PFSK-1 (cell line): Measurements from ENCODE around the gene HMCN2.

Experiments
- POLR2AphosphoS5 ChIP-seq: IDR thresholded peaks from 2 replicates; pipeline ENCODE4 v1.6.1; 2012; ENCODE audit warnings: low read depth, mild to moderate bottlenecking, control low read depth, low read length, moderate library complexity
- TAF1 ChIP-seq: IDR thresholded peaks from 2 replicates; pipeline ENCODE4 v1.6.1; 2012; ENCODE audit warnings: low read length, control low read depth, borderline replicate concordance; ENCODE audit not compliant: insufficient read depth
- TF ChIP-seq, protein P1 (sequence below), 2 experiments: IDR thresholded peaks; 2 replicates each; pipeline versions ENCODE4 v1.6.1 to v1.8.0; 2011 to 2012; ENCODE audit warnings: low read depth in 2 of 2, low read length in 2 of 2, control low read depth in 1 of 2, inconsistent platforms in 1 of 2, mild to moderate bottlenecking in 1 of 2, moderate library complexity in 1 of 2; ENCODE audit not compliant: insufficient read depth in 1 of 2

DNA sequence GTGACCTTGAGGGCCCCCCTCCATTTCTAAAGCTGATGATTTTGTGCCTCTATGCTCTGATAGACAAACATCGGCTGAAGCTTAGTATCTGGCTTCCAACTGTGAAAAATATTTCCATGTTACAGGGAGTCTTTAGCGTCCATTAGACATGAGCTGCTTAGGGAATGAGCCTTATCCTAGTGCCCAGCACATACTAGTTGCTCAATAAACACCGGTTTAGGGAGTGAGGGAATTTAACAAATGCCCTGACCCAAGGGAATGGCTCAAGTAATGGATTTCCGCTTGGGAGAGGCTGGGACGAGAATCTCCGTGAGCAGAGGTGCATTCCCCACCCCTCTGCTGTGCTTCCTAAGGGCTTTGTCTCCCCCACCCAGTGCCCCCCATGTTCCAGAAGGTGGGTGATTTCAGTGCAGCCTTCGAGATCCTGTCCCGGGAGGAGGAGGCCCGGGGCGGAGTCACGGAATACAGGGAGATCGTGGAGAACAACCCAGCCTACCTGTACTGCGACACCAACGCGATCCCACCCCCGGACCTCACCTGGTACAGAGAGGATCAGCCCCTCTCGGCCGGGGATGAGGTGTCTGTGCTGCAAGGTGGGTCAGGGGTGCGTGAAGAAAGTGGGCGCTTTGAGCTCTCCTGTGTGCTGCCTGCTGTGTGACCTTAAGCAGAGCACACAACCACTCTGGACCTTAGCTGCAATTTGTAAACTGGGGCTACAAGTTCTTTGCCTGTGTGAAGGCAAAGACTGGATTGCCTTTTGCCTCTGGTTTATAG lies 113.5 kb downstream of the HMCN2 start:
- TF ChIP-seq, protein P1, sequence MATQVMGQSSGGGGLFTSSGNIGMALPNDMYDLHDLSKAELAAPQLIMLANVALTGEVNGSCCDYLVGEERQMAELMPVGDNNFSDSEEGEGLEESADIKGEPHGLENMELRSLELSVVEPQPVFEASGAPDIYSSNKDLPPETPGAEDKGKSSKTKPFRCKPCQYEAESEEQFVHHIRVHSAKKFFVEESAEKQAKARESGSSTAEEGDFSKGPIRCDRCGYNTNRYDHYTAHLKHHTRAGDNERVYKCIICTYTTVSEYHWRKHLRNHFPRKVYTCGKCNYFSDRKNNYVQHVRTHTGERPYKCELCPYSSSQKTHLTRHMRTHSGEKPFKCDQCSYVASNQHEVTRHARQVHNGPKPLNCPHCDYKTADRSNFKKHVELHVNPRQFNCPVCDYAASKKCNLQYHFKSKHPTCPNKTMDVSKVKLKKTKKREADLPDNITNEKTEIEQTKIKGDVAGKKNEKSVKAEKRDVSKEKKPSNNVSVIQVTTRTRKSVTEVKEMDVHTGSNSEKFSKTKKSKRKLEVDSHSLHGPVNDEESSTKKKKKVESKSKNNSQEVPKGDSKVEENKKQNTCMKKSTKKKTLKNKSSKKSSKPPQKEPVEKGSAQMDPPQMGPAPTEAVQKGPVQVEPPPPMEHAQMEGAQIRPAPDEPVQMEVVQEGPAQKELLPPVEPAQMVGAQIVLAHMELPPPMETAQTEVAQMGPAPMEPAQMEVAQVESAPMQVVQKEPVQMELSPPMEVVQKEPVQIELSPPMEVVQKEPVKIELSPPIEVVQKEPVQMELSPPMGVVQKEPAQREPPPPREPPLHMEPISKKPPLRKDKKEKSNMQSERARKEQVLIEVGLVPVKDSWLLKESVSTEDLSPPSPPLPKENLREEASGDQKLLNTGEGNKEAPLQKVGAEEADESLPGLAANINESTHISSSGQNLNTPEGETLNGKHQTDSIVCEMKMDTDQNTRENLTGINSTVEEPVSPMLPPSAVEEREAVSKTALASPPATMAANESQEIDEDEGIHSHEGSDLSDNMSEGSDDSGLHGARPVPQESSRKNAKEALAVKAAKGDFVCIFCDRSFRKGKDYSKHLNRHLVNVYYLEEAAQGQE (IDR thresholded peaks at IDR 0.05; ENCODE audit: insufficient read depth in 1 of 2, low read depth in 2 of 2, low read length in 2 of 2): no peak
- TF ChIP-seq POLR2AphosphoS5 (no peak), TAF1 (no peak)
